ENCODE measurements around the gene WDR90. TPM values are rescaled to one million over a fixed set of nuclear protein-coding genes. Genes with fewer than 3 reads are reported as not detected.

The WDR90 gene
- polyA plus RNA-seq, 1 donor (not counting 4 experiments of a cell fraction or from before 2014, with no cell fraction given): 5.9 TPM

- FAIRE-seq (no peak), DNase-seq (ENCODE audit: low read depth, low spot score) (no peak)
- H4K20me1 ChIP-seq (ENCODE audit: control insufficient read depth, extremely low read depth, insufficient read depth, low read length): no peaks in the 10 kb centered on the region
- no peak overlapping the region for H3K4me3 ChIP-seq (ENCODE audit: control insufficient read depth in 2 of 3, extremely low read depth in 1 of 3, insufficient read depth in 2 of 3, low read depth in 1 of 3, low read length in 3 of 3)
- H3K79me2 ChIP-seq (ENCODE audit: control insufficient read depth, insufficient read depth, low read length): peaks cover 4% of the 10 kb centered on the region
- H3K9ac ChIP-seq (ENCODE audit: control insufficient read depth, extremely low read depth, insufficient read depth, low read length): no peak overlapping the region
- H3K9me3 ChIP-seq (ENCODE audit: control insufficient read depth, low read depth, low read length): no peaks in the 10 kb centered on the region
- H3K4me2 ChIP-seq (ENCODE audit: control insufficient read depth, extremely low read depth, insufficient read depth, low read depth, low read length): no peak overlapping the region
- H3K36me3 ChIP-seq (ENCODE audit: control insufficient read depth in 2 of 2, extremely low read depth in 1 of 2, insufficient read depth in 2 of 2, low read length in 2 of 2): peaks cover 6 to 7% of the 10 kb centered on the region in 2 experiments
- no peaks in the 10 kb centered on the region for H3K27me3 ChIP-seq (ENCODE audit: control insufficient read depth, extremely low read depth, insufficient read depth, low read length)
- H2AFZ ChIP-seq (ENCODE audit: control insufficient read depth, low read length): no peak overlapping the region
- H3K4me1 ChIP-seq (ENCODE audit: control insufficient read depth, extremely low read depth, insufficient read depth, low read length): peaks cover 11% of the 10 kb centered on the region
- TF ChIP-seq EZH2 (IDR thresholded peaks at IDR 0.05; ENCODE audit: low read length) (no peak), CTCF (optimal IDR thresholded peaks at IDR 0.05 in 1 of 3, IDR thresholded peaks at IDR 0.05 in 1 of 3, conservative IDR thresholded peaks at IDR 0.05 in 1 of 3; ENCODE audit: extremely low read depth in 1 of 3, insufficient read depth in 2 of 3, low read length in 3 of 3) (no peak)
- H3K9me1 ChIP-seq (ENCODE audit: control insufficient read depth, extremely low read depth, insufficient read depth, low read length): no peaks in the 10 kb centered on the region
- H3K27ac ChIP-seq (ENCODE audit: control insufficient read depth, insufficient read depth, low read length): no peak overlapping the region
- dilution Hi-C loops (cut with MboI; ENCODE audit: extremely low pct_ligation_motif_present, low sequenced_read_pairs): no loop called here
Measured at GRCh38 chr16:652454-653305, 3.5 kb downstream of the WDR90 start.

DNA sequence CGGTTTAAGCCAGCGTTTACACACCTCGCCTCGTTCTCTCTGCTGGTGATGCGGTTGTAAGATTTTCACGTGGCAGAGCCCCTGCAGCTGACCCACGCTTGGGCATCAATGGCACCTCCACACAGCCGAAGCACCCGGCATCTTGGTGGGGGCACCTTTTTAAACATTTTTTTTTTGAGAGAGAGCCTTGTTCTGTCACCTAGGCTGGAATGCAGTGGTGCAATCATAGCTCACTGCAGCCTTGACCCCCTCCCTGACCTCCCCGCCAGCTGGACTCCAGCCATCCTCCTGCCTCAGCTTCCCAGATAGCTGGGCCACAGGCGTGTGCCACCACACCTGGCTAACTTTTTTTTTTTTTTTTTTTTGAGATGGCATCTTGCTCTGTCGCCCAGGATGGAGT lies 4.9 kb downstream of the WDR90 start:
- Histone ChIP-seq H3K4me1 (ENCODE audit: control insufficient read depth, extremely low read depth, insufficient read depth, low read length) (peaks cover 7% of the 10 kb centered on the region), H3K27me3 (ENCODE audit: control insufficient read depth, extremely low read depth, insufficient read depth, low read length) (no peaks in the 10 kb centered on the region), H3K9ac (ENCODE audit: control insufficient read depth, extremely low read depth, insufficient read depth, low read length) (no peak overlapping the region), H3K79me2 (ENCODE audit: control insufficient read depth, insufficient read depth, low read length) (peaks cover 3% of the 10 kb centered on the region), H3K9me1 (ENCODE audit: control insufficient read depth, extremely low read depth, insufficient read depth, low read length) (no peaks in the 10 kb centered on the region), H2AFZ (ENCODE audit: control insufficient read depth, low read length) (no peak overlapping the region), H3K27ac (ENCODE audit: control insufficient read depth, insufficient read depth, low read length) (no peak overlapping the region), H3K4me2 (ENCODE audit: control insufficient read depth, extremely low read depth, insufficient read depth, low read depth, low read length) (no peak overlapping the region), H3K4me3 (ENCODE audit: control insufficient read depth in 2 of 3, extremely low read depth in 1 of 3, insufficient read depth in 2 of 3, low read depth in 1 of 3, low read length in 3 of 3) (no peak overlapping the region), H4K20me1 (ENCODE audit: control insufficient read depth, extremely low read depth, insufficient read depth, low read length) (no peaks in the 10 kb centered on the region), H3K9me3 (ENCODE audit: control insufficient read depth, low read depth, low read length) (no peaks in the 10 kb centered on the region), H3K36me3 (ENCODE audit: control insufficient read depth in 2 of 2, extremely low read depth in 1 of 2, insufficient read depth in 2 of 2, low read length in 2 of 2) (peaks cover 6 to 7% of the 10 kb centered on the region in 2 experiments)
- FAIRE-seq (no peak), DNase-seq (ENCODE audit: low read depth, low spot score) (no peak)
- dilution Hi-C loops (cut with MboI; ENCODE audit: extremely low pct_ligation_motif_present, low sequenced_read_pairs): no loop called here
- TF ChIP-seq EZH2 (IDR thresholded peaks at IDR 0.05; ENCODE audit: low read length) (no peak), CTCF (optimal IDR thresholded peaks at IDR 0.05 in 1 of 3, IDR thresholded peaks at IDR 0.05 in 1 of 3, conservative IDR thresholded peaks at IDR 0.05 in 1 of 3; ENCODE audit: extremely low read depth in 1 of 3, insufficient read depth in 2 of 3, low read length in 3 of 3) (no peak)

All from keratinocyte (primary cell).